Naive thymus-derived CD8-positive, alpha-beta T cell (primary cell): ENCODE data around the gene GREB1L. TPM values are rescaled to one million over a fixed set of nuclear protein-coding genes. Genes with fewer than 3 reads are reported as not detected.
A peak's percentile ranks its signal among the peaks of the same experiment; 100 is the strongest.

Source experiments
- ATAC-seq, 2 donors: fragments of 150-1000 bp; cut with Tn5 transposase in 1 of 2; sonication (Bioruptor Pico), chemical (Tn5 transposase) in 1 of 2; 1 replicate in 1 of 2; 2 replicates in 1 of 2; pipeline ENCODE4 v1.10.0; 2021; ENCODE audit warnings: mild to moderate bottlenecking in 2 of 2, moderate library complexity in 2 of 2
- POLR2A ChIA-PET: fragments of 350-600 bp; sonication (Branson Sonifier 250); formaldehyde crosslinking; loops from one replicate; lab custom pipeline; 2021; ENCODE audit warnings: antibody characterized with exemption; lab: Charles Lee
- DNase-seq, 10 donors: peaks; one replicate each; pipeline versions ENCODE4 v3.0.0 to v3.0.0-alpha.2; 2020 to 2022
- H3K27ac Mint-ChIP-seq, 10 donors: one replicate each; pipeline ENCODE4 v1.8.0; 2020 to 2022; ENCODE audit warnings: mild to moderate bottlenecking in 10 of 10, mixed read lengths in 10 of 10, moderate library complexity in 4 of 10, inconsistent platforms in 1 of 10
- H3K27me3 Mint-ChIP-seq, 5 donors: one replicate each; pipeline ENCODE4 v1.8.0; 2021 to 2022; ENCODE audit warnings: mixed read lengths in 5 of 5
- H3K36me3 Mint-ChIP-seq, 3 donors: one replicate each; pipeline ENCODE4 v1.8.0; 2020 to 2022; ENCODE audit warnings: mixed read lengths in 3 of 3, mild to moderate bottlenecking in 2 of 3, inconsistent platforms in 1 of 3
- H3K4me1 Mint-ChIP-seq, 4 donors: one replicate each; pipeline ENCODE4 v1.8.0; 2021 to 2022; ENCODE audit warnings: mixed read lengths in 4 of 4
- H3K4me3 Mint-ChIP-seq, 10 donors: one replicate each; pipeline ENCODE4 v1.8.0; 2020 to 2022; ENCODE audit warnings: mild to moderate bottlenecking in 10 of 10, mixed read lengths in 10 of 10, moderate library complexity in 6 of 10, inconsistent platforms in 1 of 10
- H3K9me3 Mint-ChIP-seq, 9 donors: one replicate each; pipeline ENCODE4 v1.8.0; 2020 to 2022; ENCODE audit warnings: mixed read lengths in 9 of 9, mild to moderate bottlenecking in 3 of 9, inconsistent platforms in 1 of 9, moderate library complexity in 1 of 9
- polyA plus RNA-seq, 3 donors: library from polyadenylated mRNA; unstranded; fragments of 300-500 nt; fragmentation: Illumina TruSeq; gene quantifications; one replicate each; pipeline ENCODE4 v1.2.3, GENCODE V29; 2021
- total RNA-seq, 8 experiments: library from RNA in 2 of 8; stranded (reverse) in 2 of 8; gene quantifications; one replicate each; pipeline ENCODE4 v1.2.3 and lab custom pipeline; 2021 to 2026

The GREB1L gene
- total and polyA plus RNA-seq, 5 experiments from 2014 or later = 0.07 to 0.09 TPM; not detected in 3

DNA sequence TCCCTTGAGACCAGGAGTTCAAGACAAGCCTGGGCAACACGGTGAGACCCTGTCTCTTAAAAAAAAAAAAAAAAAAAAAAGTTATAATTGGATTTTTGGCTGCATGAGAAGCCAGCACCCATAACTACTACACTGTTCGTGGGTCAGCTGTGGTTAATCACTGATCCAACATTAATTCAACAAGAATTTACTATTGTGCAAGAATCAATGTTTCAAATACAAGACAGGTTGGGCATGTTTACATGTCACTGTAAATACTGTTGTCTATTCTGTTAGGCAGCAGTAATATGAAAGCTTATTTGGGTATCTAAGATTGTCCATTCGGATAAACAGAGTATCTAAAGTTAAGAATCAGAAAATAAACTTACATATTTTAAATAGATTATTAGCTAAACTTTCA, 296.2 kb downstream of the GREB1L start:
- POLR2A ChIA-PET = no interaction called here
- Mint-ChIP-seq H3K4me3 (no peak overlapping the region), H3K36me3 (peaks cover 0 to 73% (median 24%) of the 10 kb centered on the region in 3 donors), H3K9me3 (no peaks in the 10 kb centered on the region), H3K4me1 (peaks cover 0 to 4% (median 1%) of the 10 kb centered on the region in 4 donors), H3K27ac (no peak overlapping the region), H3K27me3 (no peaks in the 10 kb centered on the region)
- ATAC-seq (no peak), DNase-seq (no peak)

DNA sequence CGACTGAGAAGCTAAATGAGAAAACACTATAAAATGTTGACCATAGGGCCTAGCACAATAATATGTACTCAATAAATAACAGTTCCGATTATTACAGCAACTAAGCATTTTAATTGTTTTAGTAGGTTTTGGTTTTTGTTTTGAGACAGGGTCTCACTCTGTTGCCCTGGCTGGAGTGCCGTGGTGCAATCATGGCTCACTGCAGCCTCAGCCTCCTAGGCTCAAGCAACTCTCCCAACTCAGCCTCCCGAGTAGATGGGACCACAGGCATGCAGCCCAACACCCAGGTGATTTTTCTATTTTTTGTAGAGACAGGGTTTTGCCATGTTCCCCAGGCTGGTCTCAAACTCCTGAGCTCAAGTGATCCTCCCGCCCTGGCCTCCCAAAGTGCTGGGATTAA, 304.4 kb downstream of the GREB1L start:
- peaks cover 0 to 78% (median 15%) of the 10 kb centered on the region in 3 donors for H3K36me3 Mint-ChIP-seq
- no peaks in the 10 kb centered on the region for H3K27me3 Mint-ChIP-seq
- no peak overlapping the region for H3K27ac Mint-ChIP-seq
- peaks cover 1 to 11% (median 4%) of the 10 kb centered on the region in 4 donors for H3K4me1 Mint-ChIP-seq
- ATAC-seq (no peak), DNase-seq (no peak)
- POLR2A ChIA-PET = no interaction called here
- H3K4me3 Mint-ChIP-seq = no peak overlapping the region
- no peaks in the 10 kb centered on the region for H3K9me3 Mint-ChIP-seq

DNA sequence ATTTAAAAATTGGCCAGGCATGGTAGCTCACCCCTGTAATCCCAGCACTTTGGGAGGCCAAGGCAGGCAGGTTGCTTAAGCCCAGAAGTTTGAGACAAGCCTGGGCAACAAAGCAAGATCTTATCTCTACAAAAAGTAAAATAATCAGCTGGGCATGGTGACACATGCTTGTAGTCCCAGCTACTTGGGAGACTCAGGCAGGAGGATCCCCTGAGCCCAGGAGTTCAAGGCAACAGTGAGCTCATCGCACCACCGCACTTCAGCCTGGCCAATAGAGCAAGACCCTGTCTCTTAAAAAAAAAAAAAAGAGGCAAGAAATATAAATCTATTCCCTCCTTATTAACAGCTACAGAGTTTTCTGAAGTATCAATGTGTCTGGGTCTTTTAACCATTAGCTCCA, 306.6 kb downstream of the GREB1L start:
- POLR2A ChIA-PET = no interaction called here
- Mint-ChIP-seq H3K27me3 (no peaks in the 10 kb centered on the region), H3K9me3 (no peaks in the 10 kb centered on the region), H3K27ac (no peak overlapping the region), H3K4me1 (peaks cover 4 to 13% (median 8%) of the 10 kb centered on the region in 4 donors), H3K4me3 (no peak overlapping the region), H3K36me3 (peaks cover 7 to 85% (median 26%) of the 10 kb centered on the region in 3 donors)
- ATAC-seq (no peak), DNase-seq (no peak)

DNA sequence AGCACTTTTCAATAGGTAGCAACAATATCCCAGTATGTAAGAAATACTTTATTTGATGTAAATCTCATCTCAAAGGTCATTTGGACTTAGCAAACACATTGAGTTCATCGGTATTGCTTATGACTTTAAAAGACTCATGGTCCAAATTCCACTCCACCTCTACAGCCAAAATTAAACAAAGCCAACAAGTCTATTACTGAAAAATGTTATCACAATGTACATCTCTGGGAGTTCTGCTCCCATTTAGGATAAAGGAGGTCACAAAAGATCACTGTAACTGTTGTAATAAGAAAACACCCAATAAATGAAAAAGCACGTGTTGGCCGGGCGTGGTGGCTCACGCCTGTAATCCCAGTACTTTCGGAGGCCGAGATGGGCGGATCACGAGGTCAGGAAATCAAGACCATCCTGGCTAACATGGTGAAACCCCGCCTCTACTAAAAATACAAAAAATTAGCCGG, 308.5 kb downstream of the GREB1L start:
- H3K27ac Mint-ChIP-seq = no peak overlapping the region
- POLR2A ChIA-PET = no interaction called here
- no peak overlapping the region for H3K4me3 Mint-ChIP-seq
- no peaks in the 10 kb centered on the region for H3K9me3 Mint-ChIP-seq
- H3K27me3 Mint-ChIP-seq = no peaks in the 10 kb centered on the region
- ATAC-seq (no peak), DNase-seq (no peak)
- H3K4me1 Mint-ChIP-seq = peaks cover 4 to 13% (median 8%) of the 10 kb centered on the region in 4 donors
- H3K36me3 Mint-ChIP-seq = peaks cover 7 to 87% (median 23%) of the 10 kb centered on the region in 3 donors

DNA sequence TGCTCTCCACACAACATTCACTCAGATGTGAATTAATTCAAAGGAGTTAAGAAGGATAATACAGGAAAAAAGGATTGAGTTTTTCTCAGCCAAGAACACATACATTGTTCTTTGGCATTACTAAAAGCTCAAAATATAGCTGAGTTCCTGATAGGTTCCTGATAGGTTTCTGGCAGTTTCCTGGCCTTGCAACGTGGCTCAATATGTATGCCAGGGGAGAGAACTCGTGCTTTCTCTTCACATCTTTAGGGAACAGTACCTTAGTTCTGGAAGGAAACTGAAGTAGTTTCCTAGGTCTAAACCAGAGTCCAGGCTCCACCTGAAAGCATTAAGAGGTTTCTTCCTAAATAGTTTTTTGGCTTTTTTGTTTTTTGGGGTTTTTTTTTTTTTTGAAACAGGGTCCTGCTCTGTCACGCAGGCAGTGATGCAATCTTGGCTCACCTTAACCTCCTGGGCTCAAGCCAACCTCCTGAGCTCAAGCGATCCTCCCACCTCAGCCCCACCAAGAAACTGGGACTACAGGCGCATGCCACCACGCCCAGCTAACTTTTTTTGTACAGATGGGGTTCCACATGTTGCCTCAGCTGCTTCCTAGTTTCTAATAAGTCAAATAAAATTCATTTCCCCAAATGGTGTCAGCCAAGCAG, 315.7 kb downstream of the GREB1L start:
- Mint-ChIP-seq H3K27me3 (no peaks in the 10 kb centered on the region), H3K27ac (peak overlapping the region in 4 of 10 donors; percentile 19 to 47 (median 30)), H3K36me3 (peaks cover 3 to 78% (median 16%) of the 10 kb centered on the region in 3 donors), H3K9me3 (no peaks in the 10 kb centered on the region), H3K4me3 (no peak overlapping the region), H3K4me1 (peaks cover 0 to 1% (median under 1%) of the 10 kb centered on the region in 4 donors)
- DNase-seq (no peak), ATAC-seq (no peak)
- POLR2A ChIA-PET = no interaction called here

DNA sequence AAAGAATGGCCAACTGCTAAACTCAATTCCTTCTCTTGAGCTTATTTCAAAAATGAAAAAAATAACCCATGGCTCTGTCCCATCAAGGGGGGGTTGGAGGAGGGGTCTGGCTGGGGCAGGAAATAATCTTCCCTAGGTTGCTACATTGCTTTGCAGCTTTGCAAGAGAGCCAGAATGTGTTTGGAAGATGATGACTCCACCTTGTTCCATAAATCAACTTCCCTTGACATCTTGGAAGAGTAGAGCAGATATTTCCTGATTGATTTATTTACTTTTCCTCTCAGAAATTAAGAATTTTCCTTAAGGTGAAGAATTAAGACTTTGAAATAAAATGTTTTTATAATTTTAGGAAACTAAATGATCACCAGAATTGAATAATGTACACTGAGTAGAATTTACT, 317.2 kb downstream of the GREB1L start:
- POLR2A ChIA-PET = no interaction called here
- Mint-ChIP-seq H3K27ac (peak overlapping the region in 3 of 10 donors; percentile 14 to 38 (median 31)), H3K4me3 (no peak overlapping the region), H3K36me3 (peaks cover 0 to 81% (median 17%) of the 10 kb centered on the region in 3 donors), H3K4me1 (no peaks in the 10 kb centered on the region), H3K27me3 (no peaks in the 10 kb centered on the region), H3K9me3 (no peaks in the 10 kb centered on the region)
- DNase-seq (no peak), ATAC-seq (no peak)

DNA sequence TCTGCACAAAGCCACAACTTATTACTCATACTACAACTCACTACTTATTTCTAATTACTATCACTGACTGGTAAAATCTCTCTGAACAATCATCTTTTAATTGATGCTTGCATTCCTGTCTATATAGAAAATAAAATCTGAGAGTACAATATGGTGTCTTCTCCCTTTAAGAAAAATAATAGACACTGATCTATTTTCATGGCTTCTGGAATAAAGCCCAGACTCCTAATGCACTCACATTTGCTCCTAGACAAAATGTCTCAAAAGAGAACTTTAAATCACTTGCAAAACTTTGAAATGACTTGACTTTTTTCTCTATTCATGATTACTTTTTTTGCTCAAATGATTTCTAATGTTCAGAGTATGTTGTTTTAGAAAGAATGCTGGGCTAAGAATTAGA, 329.7 kb downstream of the GREB1L start:
- POLR2A ChIA-PET = no interaction called here
- DNase-seq (no peak), ATAC-seq (no peak)
- peaks cover 3 to 8% (median 4%) of the 10 kb centered on the region in 4 donors for H3K4me1 Mint-ChIP-seq
- no peak overlapping the region for H3K4me3 Mint-ChIP-seq
- no peaks in the 10 kb centered on the region for H3K9me3 Mint-ChIP-seq
- H3K27me3 Mint-ChIP-seq = no peaks in the 10 kb centered on the region
- H3K36me3 Mint-ChIP-seq = peaks cover 17 to 94% (median 35%) of the 10 kb centered on the region in 3 donors
- H3K27ac Mint-ChIP-seq = peak overlapping the region in 1 of 10 donors; percentile 18

Other genes with a start within 250 kb of the GREB1L start
- gene ROCK1, start 130.4 kb upstream of the GREB1L start, total RNA-seq = 10 to 100 TPM; 82.1 to 84.3 TPM
- gene ROCK1, start 130.4 kb upstream of the GREB1L start, polyA plus RNA-seq = 10 to 100 TPM; 20.0 to 28.9 (median 27.7) TPM